CD4-positive, alpha-beta T cell (primary cell): ENCODE results near the gene SLC41A3. TPM values are rescaled to one million over a fixed set of nuclear protein-coding genes. Genes with fewer than 3 reads are reported as not detected.

Experiments used
- ATAC-seq: fragments of 200-7000 bp; cut with Tn5 transposase; one replicate; pipeline ENCODE4 v1.10.0; 2022; ENCODE audit warnings: mild to moderate bottlenecking; ENCODE audit not compliant: poor library complexity
- CTCF ChIA-PET: fragments of 350-600 bp; sonication (Branson Sonifier 250); formaldehyde crosslinking; loops from one replicate; lab custom pipeline; 2021; ENCODE audit warnings: antibody characterized with exemption, inconsistent platforms; lab: Charles Lee
- POLR2A ChIA-PET: fragments of 350-600 bp; sonication (Branson Sonifier 250); formaldehyde crosslinking; loops from one replicate; lab custom pipeline; 2021; ENCODE audit warnings: antibody characterized with exemption, inconsistent platforms; lab: Charles Lee
- DNase-seq, 14 experiments: peaks; one replicate each; pipeline ENCODE4 v3.0.0-alpha.2; 2013 to 2020; ENCODE audit warnings: mixed read lengths in 2 of 14
- H3K27ac ChIP-seq, 2 donors: one replicate each; pipeline versions ENCODE4 v1.5.1 to v1.7.0; 2013; ENCODE audit warnings: low read length in 2 of 2, low read depth in 1 of 2, mild to moderate bottlenecking in 1 of 2
- H3K27me3 ChIP-seq, 2 experiments: 1 replicate in 1 of 2; 2 replicates in 1 of 2; pipeline versions ENCODE4 v1.6.1 to v1.7.0; 2013; ENCODE audit warnings: low read length in 2 of 2, control low read depth in 1 of 2, mild to moderate bottlenecking in 1 of 2, moderate library complexity in 1 of 2; ENCODE audit not compliant: insufficient read depth in 2 of 2, control insufficient read depth in 1 of 2
- H3K36me3 ChIP-seq: one replicate; pipeline ENCODE4 v1.6.1; 2013; ENCODE audit warnings: low read length, control low read depth; ENCODE audit not compliant: insufficient read depth
- H3K4me1 ChIP-seq: one replicate; pipeline ENCODE4 v1.6.1; 2013; ENCODE audit warnings: low read length, control low read depth; ENCODE audit not compliant: insufficient read depth
- H3K4me3 ChIP-seq: one replicate; pipeline ENCODE4 v1.5.1; 2013; ENCODE audit warnings: mild to moderate bottlenecking, low read length, moderate library complexity
- H3K9me3 ChIP-seq, 2 experiments: 1 replicate in 1 of 2; 2 replicates in 1 of 2; pipeline versions ENCODE4 v1.6.1 to v1.7.0; 2013; ENCODE audit warnings: low read length in 2 of 2, mild to moderate bottlenecking in 2 of 2, control low read depth in 1 of 2, moderate library complexity in 1 of 2; ENCODE audit not compliant: control insufficient read depth in 1 of 2, insufficient read depth in 1 of 2
- H3K27ac Mint-ChIP-seq: one replicate; pipeline ENCODE4 v1.8.0; 2020; ENCODE audit warnings: mixed read lengths
- H3K27me3 Mint-ChIP-seq: one replicate; pipeline ENCODE4 v1.8.0; 2021; ENCODE audit warnings: mixed read lengths
- H3K36me3 Mint-ChIP-seq: one replicate; pipeline ENCODE4 v1.8.0; 2021; ENCODE audit warnings: low read depth, mixed read lengths
- H3K4me1 Mint-ChIP-seq: one replicate; pipeline ENCODE4 v1.8.0; 2021; ENCODE audit warnings: low read depth, mixed read lengths
- H3K4me3 Mint-ChIP-seq: one replicate; pipeline ENCODE4 v1.8.0; 2020; ENCODE audit warnings: mild to moderate bottlenecking, mixed read lengths
- H3K9me3 Mint-ChIP-seq: one replicate; pipeline ENCODE4 v1.8.0; 2020; ENCODE audit warnings: mixed read lengths
- intact Hi-C, 2 experiments: fragments of 100-400 bp; cut with DNase I in 1 of 2; cut with micrococcal nuclease in 1 of 2; formaldehyde crosslinking; loops; one replicate each; pipeline versions ENCODE4 v1.15.1 to v1.9.0; 2023 to 2025; cut with DNase I, micrococcal nuclease
- total RNA-seq, 174 experiments: library from RNA in 2 of 174; stranded (reverse) in 2 of 174; gene quantifications; one replicate each; pipeline ENCODE4 v1.2.3 and lab custom pipeline; 2021 to 2026
- TF ChIP-seq, protein P1 (sequence below): fragments of 200-600 bp; IDR thresholded peaks from one replicate; pipeline ENCODE4 v1.8.0; 2022; ENCODE audit warnings: antibody characterized with exemption, mild to moderate bottlenecking

SLC41A3 gene
- total RNA-seq, 2 experiments from 2014 or later, result 26.5 to 29.1 TPM

DNA sequence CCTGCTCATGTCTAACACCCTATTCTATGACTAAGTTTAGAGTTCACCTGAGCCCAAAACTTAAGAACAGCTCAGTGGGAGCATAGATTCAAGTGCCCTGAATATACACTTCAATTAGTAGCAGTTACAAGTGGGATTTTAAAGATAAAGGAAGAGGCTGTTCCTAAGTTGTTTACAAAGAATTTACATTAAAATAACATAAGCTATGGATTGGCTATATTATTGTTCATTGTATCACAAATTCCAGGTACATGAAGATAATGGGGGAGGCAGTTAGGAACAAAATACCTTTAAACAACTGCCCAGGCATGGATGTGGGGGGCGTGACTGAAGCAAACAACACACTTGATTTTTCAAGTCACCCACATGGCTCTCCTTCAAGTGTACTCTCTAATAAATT lies 62.2 kb downstream of the SLC41A3 start:
- Mint-ChIP-seq H3K27me3 (no peaks in the 10 kb centered on the region), H3K9me3 (no peaks in the 10 kb centered on the region), H3K4me1 (peaks cover 5% of the 10 kb centered on the region), H3K36me3 (peaks cover 73% of the 10 kb centered on the region), H3K4me3 (no peak overlapping the region), H3K27ac (no peak overlapping the region)
- TF ChIP-seq, protein P1, sequence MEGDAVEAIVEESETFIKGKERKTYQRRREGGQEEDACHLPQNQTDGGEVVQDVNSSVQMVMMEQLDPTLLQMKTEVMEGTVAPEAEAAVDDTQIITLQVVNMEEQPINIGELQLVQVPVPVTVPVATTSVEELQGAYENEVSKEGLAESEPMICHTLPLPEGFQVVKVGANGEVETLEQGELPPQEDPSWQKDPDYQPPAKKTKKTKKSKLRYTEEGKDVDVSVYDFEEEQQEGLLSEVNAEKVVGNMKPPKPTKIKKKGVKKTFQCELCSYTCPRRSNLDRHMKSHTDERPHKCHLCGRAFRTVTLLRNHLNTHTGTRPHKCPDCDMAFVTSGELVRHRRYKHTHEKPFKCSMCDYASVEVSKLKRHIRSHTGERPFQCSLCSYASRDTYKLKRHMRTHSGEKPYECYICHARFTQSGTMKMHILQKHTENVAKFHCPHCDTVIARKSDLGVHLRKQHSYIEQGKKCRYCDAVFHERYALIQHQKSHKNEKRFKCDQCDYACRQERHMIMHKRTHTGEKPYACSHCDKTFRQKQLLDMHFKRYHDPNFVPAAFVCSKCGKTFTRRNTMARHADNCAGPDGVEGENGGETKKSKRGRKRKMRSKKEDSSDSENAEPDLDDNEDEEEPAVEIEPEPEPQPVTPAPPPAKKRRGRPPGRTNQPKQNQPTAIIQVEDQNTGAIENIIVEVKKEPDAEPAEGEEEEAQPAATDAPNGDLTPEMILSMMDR, result no peak
- Histone ChIP-seq H3K36me3 (peaks cover 24% of the 10 kb centered on the region), H3K9me3 (peaks cover 0 to 6% of the 10 kb centered on the region in 2 experiments), H3K27ac (no peak overlapping the region), H3K4me1 (peaks cover 9% of the 10 kb centered on the region), H3K27me3 (no peaks in the 10 kb centered on the region), H3K4me3 (no peak overlapping the region)
- intact Hi-C loops, result no loop called here
- ChIA-PET CTCF (no interaction called here), POLR2A (no interaction called here)
- ATAC-seq (no peak), DNase-seq (no peak)

DNA sequence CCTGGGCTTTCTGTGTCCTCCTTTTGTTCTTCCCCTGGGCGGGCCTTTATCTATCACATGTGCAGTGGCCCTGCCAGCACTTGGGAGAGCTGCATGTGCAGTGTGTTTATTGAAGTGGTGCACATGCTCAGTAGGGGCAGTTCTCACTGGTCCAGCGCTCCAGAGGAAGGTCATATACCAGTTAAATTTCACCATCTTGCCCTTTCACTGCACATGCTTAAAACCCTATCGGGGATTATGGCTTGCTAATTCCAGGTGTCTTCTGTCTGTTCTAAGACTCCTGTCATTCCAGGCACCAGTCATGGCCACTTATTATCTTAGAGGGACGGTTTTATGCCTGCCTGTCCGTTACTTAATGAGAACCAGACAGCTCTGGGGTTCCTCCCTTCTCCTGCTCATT lies 62.7 kb downstream of the SLC41A3 start:
- Histone ChIP-seq H3K9me3 (peaks cover 0 to 3% of the 10 kb centered on the region in 2 experiments), H3K27me3 (no peaks in the 10 kb centered on the region), H3K27ac (no peak overlapping the region), H3K4me1 (peaks cover 5% of the 10 kb centered on the region), H3K4me3 (no peak overlapping the region), H3K36me3 (peaks cover 24% of the 10 kb centered on the region)
- Mint-ChIP-seq H3K27ac (no peak overlapping the region), H3K27me3 (no peaks in the 10 kb centered on the region), H3K36me3 (peaks cover 72% of the 10 kb centered on the region), H3K9me3 (no peaks in the 10 kb centered on the region), H3K4me3 (no peak overlapping the region), H3K4me1 (peaks cover under 1% of the 10 kb centered on the region)
- ATAC-seq (no peak), DNase-seq (no peak)
- ChIA-PET POLR2A (no interaction called here), CTCF (no interaction called here)
- TF ChIP-seq, protein P1, result no peak
- intact Hi-C loops, result no loop called here

DNA sequence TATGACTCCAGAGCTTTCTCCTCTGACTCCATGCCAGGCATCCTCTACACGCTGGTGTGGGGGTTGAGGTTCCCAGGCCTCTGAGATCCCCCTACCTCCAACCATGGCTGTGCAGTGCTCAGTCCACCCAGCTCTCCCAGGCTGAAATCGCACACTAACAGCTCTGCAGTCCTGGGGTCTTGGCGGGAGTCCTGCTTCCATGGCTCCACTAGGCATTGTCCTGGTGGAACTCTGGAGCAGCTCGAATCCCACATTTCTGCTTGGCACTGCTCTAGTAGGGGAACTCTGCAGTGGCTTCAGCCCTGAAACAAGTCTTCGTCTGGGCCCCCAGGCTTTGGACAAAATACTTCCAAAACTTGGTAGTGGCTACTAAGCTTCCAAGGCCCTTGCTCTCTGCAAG lies 64.2 kb downstream of the SLC41A3 start:
- H3K36me3 ChIP-seq, result peaks cover 23% of the 10 kb centered on the region
- Mint-ChIP-seq H3K4me3 (no peak overlapping the region), H3K36me3 (peaks cover 69% of the 10 kb centered on the region), H3K27me3 (no peaks in the 10 kb centered on the region), H3K4me1 (no peaks in the 10 kb centered on the region), H3K9me3 (no peaks in the 10 kb centered on the region), H3K27ac (no peak overlapping the region)
- no peaks in the 10 kb centered on the region for H3K4me1 ChIP-seq
- H3K27me3 ChIP-seq, result no peaks in the 10 kb centered on the region
- intact Hi-C loops, result no loop called here
- POLR2A ChIA-PET, result no interaction called here
- ATAC-seq, result no peak
- TF ChIP-seq, protein P1, result no peak
- no peak overlapping the region for H3K4me3 ChIP-seq
- CTCF ChIA-PET, result no interaction called here
- H3K9me3 ChIP-seq, result no peaks in the 10 kb centered on the region
- H3K27ac ChIP-seq, result no peak overlapping the region
- DNase-seq, result no peak
